Smooth muscle cell (in vitro differentiated cells): ENCODE data around the gene MRC2. TPM values are rescaled to one million over a fixed set of nuclear protein-coding genes. Genes with fewer than 3 reads are reported as not detected.

Experiments used
- DNase-seq: peaks from one replicate; lab custom pipeline; 2025; ENCODE audit not compliant: unreplicated experiment; lab: John Stamatoyannopoulos, UW
- H2AFZ ChIP-seq: fragments of 200-600 bp; sonication (generic); 2 replicates; pipeline ENCODE4 v1.6.0; 2016; ENCODE audit warnings: antibody characterized with exemption, low read depth, mild to moderate bottlenecking
- H3F3A ChIP-seq: fragments of 200-600 bp; sonication (generic); 2 replicates; pipeline ENCODE4 v1.6.0; 2017; ENCODE audit warnings: antibody characterized with exemption, low read depth
- H3K27ac ChIP-seq: fragments of 200-600 bp; sonication (generic); 2 replicates; pipeline ENCODE4 v1.5.1; 2016; ENCODE audit warnings: low read depth, mild to moderate bottlenecking
- H3K27me3 ChIP-seq: fragments of 200-600 bp; sonication (generic); 2 replicates; pipeline ENCODE4 v1.6.1; 2016; ENCODE audit warnings: low read depth, mild to moderate bottlenecking
- H3K36me3 ChIP-seq: fragments of 200-600 bp; sonication (generic); 2 replicates; pipeline ENCODE4 v1.5.1; 2016; ENCODE audit warnings: low read depth
- H3K4me1 ChIP-seq: fragments of 200-600 bp; sonication (generic); 2 replicates; pipeline ENCODE4 v1.5.1; 2016; ENCODE audit warnings: low read depth
- H3K4me2 ChIP-seq: fragments of 200-600 bp; sonication (generic); 2 replicates; pipeline ENCODE4 v1.6.0; 2016; ENCODE audit warnings: mild to moderate bottlenecking
- H3K4me3 ChIP-seq: fragments of 200-600 bp; sonication (generic); 2 replicates; pipeline ENCODE4 v1.5.1; 2016; ENCODE audit warnings: mild to moderate bottlenecking
- H3K79me2 ChIP-seq: fragments of 200-600 bp; sonication (generic); 2 replicates; pipeline ENCODE4 v1.6.0; 2016; ENCODE audit warnings: low read depth, mild to moderate bottlenecking
- H3K9ac ChIP-seq: fragments of 200-600 bp; sonication (generic); 2 replicates; pipeline ENCODE4 v1.6.0; 2016; ENCODE audit warnings: low read depth
- H3K9me3 ChIP-seq: fragments of 200-600 bp; sonication (generic); replicated peaks from 2 replicates; pipeline ENCODE4 v1.5.1; 2016; ENCODE audit warnings: low read depth
- H4K20me1 ChIP-seq: fragments of 200-600 bp; sonication (generic); 2 replicates; pipeline ENCODE4 v1.6.0; 2016; ENCODE audit warnings: low read depth
- WGBS: methylation state at CpG from one replicate; pipeline ENCODE4 v1.1.7; 2016; ENCODE audit warnings: low lambda C conversion rate; 5-methylcytosine and 5-hydroxymethylcytosine counted together
- polyA plus RNA-seq: library from polyadenylated mRNA; unstranded; fragments of >200 nt; fragmentation: Nextera tagmentation; extraction: Ambion mirVana; gene quantifications from 2 replicates; pipeline ENCODE4 v1.2.1, GENCODE V29; 2016
- total RNA-seq: library from RNA; depleted of rRNA; stranded (reverse); fragments of >200 nt; gene quantifications from 2 replicates; pipeline ENCODE4 v1.2.3, GENCODE V29; 2014
- TF ChIP-seq, protein P1 (sequence below): fragments of 200-600 bp; sonication (generic); IDR thresholded peaks from 2 replicates; pipeline ENCODE4 v1.5.1; 2017; ENCODE audit warnings: borderline replicate concordance, mild to moderate bottlenecking, antibody characterized with exemption; ENCODE audit not compliant: insufficient read depth, poor library complexity, severe bottlenecking

Gene MRC2
- total and polyA plus RNA-seq, 2 experiments from 2014 or later = 177 to 489 TPM

DNA sequence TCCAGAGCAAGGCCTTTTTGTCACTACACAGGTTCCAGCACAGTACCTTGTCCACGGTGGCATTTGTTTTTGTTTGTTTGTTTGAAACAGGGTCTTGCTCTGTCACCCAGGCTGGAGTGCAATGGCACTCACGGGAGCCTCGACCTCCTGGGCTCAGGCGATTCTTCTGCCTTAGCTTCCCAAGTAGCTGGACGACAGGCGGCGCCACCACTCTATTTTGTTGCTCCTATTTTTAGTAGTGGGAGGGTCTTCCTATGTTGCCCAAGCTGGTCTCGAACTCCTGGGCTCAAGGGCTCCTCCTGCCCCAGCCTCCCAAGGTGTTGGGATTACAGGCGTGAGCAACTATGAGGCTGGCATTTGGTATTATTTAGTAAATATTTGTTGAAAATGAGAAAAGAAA is 10.3 kb downstream of the MRC2 start:
- DNase-seq = no peak
- H3K79me2 ChIP-seq = peaks cover 97% of the 10 kb centered on the region
- H3K9me3 ChIP-seq = no peaks in the 10 kb centered on the region
- no peaks in the 10 kb centered on the region for H3K27me3 ChIP-seq
- 86% methylated on average over 9 of the region's 9 CpGs for WGBS
- no peak overlapping the region for H3K9ac ChIP-seq
- H4K20me1 ChIP-seq = peaks cover 98% of the 10 kb centered on the region
- peaks cover 9% of the 10 kb centered on the region for H3F3A ChIP-seq
- H3K36me3 ChIP-seq = no peaks in the 10 kb centered on the region
- no peak overlapping the region for H3K4me3 ChIP-seq
- TF ChIP-seq, protein P1, sequence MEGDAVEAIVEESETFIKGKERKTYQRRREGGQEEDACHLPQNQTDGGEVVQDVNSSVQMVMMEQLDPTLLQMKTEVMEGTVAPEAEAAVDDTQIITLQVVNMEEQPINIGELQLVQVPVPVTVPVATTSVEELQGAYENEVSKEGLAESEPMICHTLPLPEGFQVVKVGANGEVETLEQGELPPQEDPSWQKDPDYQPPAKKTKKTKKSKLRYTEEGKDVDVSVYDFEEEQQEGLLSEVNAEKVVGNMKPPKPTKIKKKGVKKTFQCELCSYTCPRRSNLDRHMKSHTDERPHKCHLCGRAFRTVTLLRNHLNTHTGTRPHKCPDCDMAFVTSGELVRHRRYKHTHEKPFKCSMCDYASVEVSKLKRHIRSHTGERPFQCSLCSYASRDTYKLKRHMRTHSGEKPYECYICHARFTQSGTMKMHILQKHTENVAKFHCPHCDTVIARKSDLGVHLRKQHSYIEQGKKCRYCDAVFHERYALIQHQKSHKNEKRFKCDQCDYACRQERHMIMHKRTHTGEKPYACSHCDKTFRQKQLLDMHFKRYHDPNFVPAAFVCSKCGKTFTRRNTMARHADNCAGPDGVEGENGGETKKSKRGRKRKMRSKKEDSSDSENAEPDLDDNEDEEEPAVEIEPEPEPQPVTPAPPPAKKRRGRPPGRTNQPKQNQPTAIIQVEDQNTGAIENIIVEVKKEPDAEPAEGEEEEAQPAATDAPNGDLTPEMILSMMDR = no peak
- peaks cover 7% of the 10 kb centered on the region for H3K4me1 ChIP-seq
- H2AFZ ChIP-seq = no peak overlapping the region
- H3K27ac ChIP-seq = no peak overlapping the region
- no peak overlapping the region for H3K4me2 ChIP-seq

DNA sequence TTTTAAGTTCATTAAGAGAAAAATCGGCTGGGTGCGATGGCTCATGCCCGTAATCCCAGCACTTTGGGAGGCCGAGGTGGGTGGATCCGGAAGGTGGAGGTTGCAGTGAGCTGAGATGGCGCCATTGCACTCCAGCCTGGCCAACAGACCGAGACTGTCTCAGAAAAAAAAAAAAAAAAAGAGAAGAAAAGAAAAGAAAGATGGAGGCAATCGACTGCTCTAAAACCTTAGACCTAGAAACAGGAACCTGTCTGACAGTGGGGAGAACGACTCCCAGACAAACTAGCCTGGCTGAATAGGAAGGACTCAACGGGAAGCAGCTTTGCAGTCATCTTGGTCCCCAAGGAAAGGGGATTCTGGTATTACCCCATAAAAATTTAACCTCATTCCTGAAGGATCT is 13.7 kb downstream of the MRC2 start:
- WGBS = 93% methylated on average over 10 of the region's 10 CpGs
- DNase-seq = no peak
- no peaks in the 10 kb centered on the region for H3K4me1 ChIP-seq

GRCh38 chr17:62641951-62642350 is 14.5 kb downstream of the MRC2 start:
- Histone ChIP-seq H3K36me3 (no peaks in the 10 kb centered on the region), H3K9ac (no peak overlapping the region), H3F3A (peaks cover 7% of the 10 kb centered on the region), H3K27me3 (no peaks in the 10 kb centered on the region), H3K79me2 (peaks cover 98% of the 10 kb centered on the region), H2AFZ (no peak overlapping the region), H4K20me1 (peaks cover 100% of the 10 kb centered on the region), H3K4me1 (no peaks in the 10 kb centered on the region), H3K9me3 (no peaks in the 10 kb centered on the region), H3K27ac (no peak overlapping the region), H3K4me3 (no peak overlapping the region), H3K4me2 (no peak overlapping the region)
- DNase-seq = no peak
- 94% methylated on average over 6 of the region's 6 CpGs for WGBS
- TF ChIP-seq, protein P1 = no peak

More for the DNA sequence above, 13.7 kb downstream of the MRC2 start:
- no peaks in the 10 kb centered on the region for H3K27me3 ChIP-seq
- peaks cover 97% of the 10 kb centered on the region for H3K79me2 ChIP-seq
- H3K4me2 ChIP-seq = no peak overlapping the region
- no peaks in the 10 kb centered on the region for H3K36me3 ChIP-seq
- peaks cover 7% of the 10 kb centered on the region for H3F3A ChIP-seq
- no peak overlapping the region for H3K27ac ChIP-seq
- H3K9ac ChIP-seq = no peak overlapping the region
- H4K20me1 ChIP-seq = peaks cover 98% of the 10 kb centered on the region
- no peak overlapping the region for H3K4me3 ChIP-seq
- TF ChIP-seq, protein P1 = no peak
- H2AFZ ChIP-seq = no peak overlapping the region
- H3K9me3 ChIP-seq = no peaks in the 10 kb centered on the region

DNA sequence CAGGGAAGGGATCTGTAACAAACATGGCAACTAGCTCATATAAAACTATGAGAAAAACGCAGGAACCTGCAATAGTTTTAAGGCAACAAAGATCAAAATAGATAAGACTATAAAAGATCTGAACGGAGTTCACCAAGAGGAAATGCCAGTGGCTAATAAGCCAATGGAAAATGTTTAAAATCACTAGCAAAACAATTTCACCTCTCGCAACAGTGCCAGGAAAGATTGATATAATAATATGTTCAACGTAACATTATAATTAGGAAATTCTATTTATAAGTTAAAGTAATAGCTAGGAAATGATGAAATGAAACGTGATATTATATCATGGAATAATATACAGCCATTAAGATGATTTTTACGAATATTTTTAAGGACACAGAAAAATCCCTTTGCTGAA is 16.0 kb downstream of the MRC2 start:
- peaks cover 10% of the 10 kb centered on the region for H3F3A ChIP-seq
- H2AFZ ChIP-seq = no peak overlapping the region
- 93% methylated on average over 6 of the region's 6 CpGs for WGBS
- H4K20me1 ChIP-seq = peaks cover 100% of the 10 kb centered on the region
- H3K9ac ChIP-seq = no peak overlapping the region
- H3K4me1 ChIP-seq = no peaks in the 10 kb centered on the region
- DNase-seq = no peak
- no peaks in the 10 kb centered on the region for H3K27me3 ChIP-seq
- H3K27ac ChIP-seq = no peak overlapping the region
- H3K9me3 ChIP-seq = no peaks in the 10 kb centered on the region
- H3K4me2 ChIP-seq = no peak overlapping the region
- no peak overlapping the region for H3K4me3 ChIP-seq
- H3K36me3 ChIP-seq = no peaks in the 10 kb centered on the region
- TF ChIP-seq, protein P1 = no peak
- H3K79me2 ChIP-seq = peaks cover 98% of the 10 kb centered on the region
